Heart right ventricle (tissue), 16 donors: Measurements from ENCODE around the gene DYNLL2. TPM values are rescaled to one million over a fixed set of nuclear protein-coding genes. Genes with fewer than 3 reads are reported as not detected.
A peak's percentile ranks its signal among the peaks of the same experiment; 100 is the strongest.

Experiments
- ATAC-seq, 8 donors: fragments of 200-7000 bp; cut with Tn5 transposase; one replicate each; pipeline ENCODE4 v1.9.1; 2020; ENCODE audit warnings: mild to moderate bottlenecking in 8 of 8, moderate library complexity in 8 of 8, moderate number of reproducible peaks in 1 of 8
- DNase-seq, 2 donors: peaks; one replicate each; pipeline ENCODE4 v3.0.0-alpha.2; 2020
- H3K27ac ChIP-seq, 10 donors: fragments of 200-600 bp; sonication (generic) in 2 of 10; one replicate each; pipeline versions ENCODE4 v1.5.0 to v1.8.0; 2020 to 2022; ENCODE audit warnings: mild to moderate bottlenecking in 3 of 10
- H3K27me3 ChIP-seq, 7 donors: fragments of 200-600 bp; one replicate each; pipeline ENCODE4 v1.8.0; 2021 to 2022; ENCODE audit warnings: mild to moderate bottlenecking in 2 of 7
- H3K36me3 ChIP-seq, 9 donors: fragments of 200-600 bp; sonication (generic) in 1 of 9; one replicate each; pipeline versions ENCODE4 v1.5.0 to v1.8.0; 2020 to 2022; ENCODE audit warnings: mild to moderate bottlenecking in 2 of 9
- H3K4me1 ChIP-seq, 9 donors: fragments of 200-600 bp; sonication (generic) in 1 of 9; one replicate each; pipeline versions ENCODE4 v1.5.0 to v1.8.0; 2020 to 2022; ENCODE audit warnings: mild to moderate bottlenecking in 4 of 9
- H3K4me3 ChIP-seq, 10 donors: fragments of 200-600 bp; sonication (generic) in 2 of 10; one replicate each; pipeline versions ENCODE4 v1.5.0 to v1.8.0; 2020 to 2022; ENCODE audit warnings: mild to moderate bottlenecking in 7 of 10, moderate library complexity in 2 of 10
- H3K9me3 ChIP-seq, 11 donors: fragments of 200-600 bp in 10 of 11; sonication (generic) in 2 of 11; one replicate each; pipeline versions ENCODE4 v1.5.0 to v1.8.0; 2013 to 2022; ENCODE audit warnings: mild to moderate bottlenecking in 2 of 11, control low read depth in 1 of 11, moderate library complexity in 1 of 11
- CTCF ChIP-seq, 9 donors: fragments of 200-600 bp; sonication (generic) in 2 of 9; IDR thresholded peaks; one replicate each; pipeline versions ENCODE4 v1.5.0 to v1.8.0; 2021 to 2022; ENCODE audit warnings: antibody characterized with exemption in 9 of 9, mild to moderate bottlenecking in 5 of 9, moderate library complexity in 1 of 9
- WGBS, 2 donors: extraction: QIAGEN DNeasy Blood & Tissue Kit; methylation state at CpG; one replicate each; pipeline ENCODE4 v1.1.7; 2013; ENCODE audit warnings: inconsistent platforms in 1 of 2; 5-methylcytosine and 5-hydroxymethylcytosine counted together
- intact Hi-C, 10 donors: fragments of 100-400 bp; cut with DNase I; formaldehyde crosslinking; loops; one replicate each; pipeline versions ENCODE4 v1.11.1 to v1.14.2; 2022
- polyA plus RNA-seq, 2 donors: library from polyadenylated mRNA; stranded (reverse); fragments of 200-250 nt; gene quantifications; one replicate each; pipeline ENCODE4 v1.2.3, GENCODE V29; 2013
- total RNA-seq, 10 donors: library from RNA; stranded (reverse); fragmentation: NEBNext Ultra II Directional in 3 of 10; extraction: Animal tissue kit (Norgen Biotek cat#: 25700) in 3 of 10; gene quantifications; one replicate each; pipeline versions ENCODE4 v1.2.1 to v1.2.4, GENCODE V29; 2021 to 2023
- donor health status: Arrhythmogenic right ventricular cardiomyopathy.
- donor health status: ischemic (EF 13 %, LVEDD 7.1; RV severe dilation, severe dysfunction).
- donor health status: healthy with polysubstance abuse.
- donor health status: DM: no; HTN: yes; CAD: no.
- donor health status: DM: no; HTN: no; CAD: no.
- donor health status: ischemic (EF 25% LVEDD 6.9; RV normal size, moderate dysfunction).
- donor health status: ischemic (EF 25% LVEDD 5.7; RV mildly dilated, moderate dysfunction).
- donor health status: healthy.
- donor health status: DM: yes; HTN: yes; CAD: no.
- donor health status: Ischemic cardiomyopathy.
- donor health status: ischemic (EF 35%, LVEDD 5.7; RV mildly dilated, moderate dysfunction).
- donor health status: nonischemic (EF 11% LVEDD 7.7; RV severe dilation, severe dysfunction).
- donor health status: DM: yes; HTN: yes; CAD: no.
- donor health status: PGD.
- donor health status: ischemic (EF 29% LVEDD 5.4; RV normal size, mild dysfunction).
- donor health status: nonischemic (EF 23%, LVEDD 6.1; RV moderate dilation, normal function).

DYNLL2 gene
- total and polyA plus RNA-seq, 12 donors = 45.3 to 105 (median 79.6) TPM

DNA sequence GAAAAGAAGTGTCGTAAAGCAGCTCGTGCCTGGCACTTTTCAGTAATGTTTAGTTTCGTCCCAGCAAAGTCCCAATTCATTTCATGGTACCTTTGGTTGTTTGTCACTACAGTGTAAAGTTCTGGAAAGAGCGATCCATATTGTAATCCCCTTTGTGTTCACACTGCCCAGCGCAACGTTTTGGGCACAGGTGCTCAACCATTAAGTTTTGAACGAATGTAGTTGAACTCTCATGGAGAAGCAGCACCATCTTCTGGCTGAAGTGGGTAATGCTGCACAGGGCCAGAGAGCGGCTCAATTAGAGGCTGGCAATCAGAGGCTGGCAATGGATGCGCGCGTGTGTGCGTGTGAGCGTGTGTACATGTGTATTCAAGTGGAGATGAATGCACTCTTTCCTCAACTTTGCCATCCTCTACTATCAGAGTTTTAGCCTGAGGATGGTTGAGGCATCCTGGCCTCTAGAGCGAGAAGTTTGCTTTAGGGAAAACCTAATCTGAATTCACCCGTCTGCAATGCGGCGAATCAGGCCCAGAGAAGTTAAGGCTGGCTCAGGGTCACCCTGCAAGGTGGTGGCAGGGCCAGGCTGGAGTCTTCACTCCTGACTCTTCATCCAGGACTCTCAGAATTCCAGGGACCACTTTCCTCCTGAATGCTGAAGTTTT, 29.9 kb downstream of the DYNLL2 start:
- H3K27ac ChIP-seq = no peak overlapping the region
- no peaks in the 10 kb centered on the region for H3K36me3 ChIP-seq
- intact Hi-C loops = loop anchor here (1.0 to 10.0 kb wide), 13 partner anchors 104 to 988 kb away; partner anchors contain the start of genes SRSF1 (in 7 of the 10) and MRPS23 (in 2 of the 10)
- peaks cover 0 to 5% (median 0%) of the 10 kb centered on the region in 7 donors for H3K27me3 ChIP-seq
- 32 to 33% methylated on average over 17 of the region's 17 CpGs for WGBS, 2 donors
- peaks cover 0 to 3% (median 0%) of the 10 kb centered on the region in 9 donors for H3K4me1 ChIP-seq
- ATAC-seq (peak; percentile 73 to 87 (median 81)), DNase-seq (peak; percentile 65 to 77)
- TF ChIP-seq CTCF (IDR thresholded peaks at IDR 0.05) = peak; percentile 86 to 98 (median 94)
- H3K9me3 ChIP-seq = no peaks in the 10 kb centered on the region
- H3K4me3 ChIP-seq = no peak overlapping the region

DNA sequence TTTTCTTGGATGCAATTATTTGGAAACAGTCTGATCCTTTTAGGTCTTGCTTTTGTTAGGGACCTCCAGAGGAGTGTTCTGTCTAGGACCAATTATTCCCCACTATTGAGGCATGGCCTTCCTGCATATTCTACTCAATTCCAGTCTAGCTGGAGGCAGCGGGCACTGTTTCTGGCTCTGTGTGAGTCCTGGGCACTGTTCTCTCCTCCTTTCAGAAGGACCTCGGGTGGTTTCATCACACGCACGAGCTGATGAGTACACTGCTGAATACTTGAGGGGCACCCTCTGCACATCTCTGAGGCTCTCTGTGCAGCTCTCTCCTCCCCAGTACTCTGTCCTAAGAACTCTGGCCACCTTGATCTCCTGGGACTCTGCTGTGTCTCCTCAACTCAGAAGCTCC, 30.7 kb downstream of the DYNLL2 start:
- no peak for TF ChIP-seq CTCF (IDR thresholded peaks at IDR 0.05)
- no peak for ATAC-seq
- intact Hi-C loops = loop anchor here (1.0 to 10.0 kb wide), 13 partner anchors 105 to 989 kb away; partner anchors contain the start of genes SRSF1 (in 7 of the 10) and MRPS23 (in 2 of the 10)

GRCh38 chr17:58117382-58117781, 34.2 kb downstream of the DYNLL2 start:
- no peak for ATAC-seq
- Histone ChIP-seq H3K4me1 (peaks cover 0 to 3% (median 0%) of the 10 kb centered on the region in 9 donors), H3K27me3 (peaks cover 0 to 10% (median 3%) of the 10 kb centered on the region in 7 donors), H3K36me3 (no peaks in the 10 kb centered on the region), H3K27ac (no peak overlapping the region), H3K4me3 (no peak overlapping the region), H3K9me3 (no peaks in the 10 kb centered on the region)
- no peak for TF ChIP-seq CTCF (IDR thresholded peaks at IDR 0.05)
- intact Hi-C loops = loop anchor here in 7 of 10 donors (2.0 to 10.0 kb wide), 8 partner anchors 19 to 993 kb away; partner anchors contain the start of genes MRPS23 (in 2 of the 7) and SRSF1 (in 2 of the 7)
- 91 to 97% methylated on average over 5 of the region's 5 CpGs for WGBS, 2 donors
- DNase-seq = no peak

More for the DNA sequence above, 30.7 kb downstream of the DYNLL2 start:
- no peak for DNase-seq
- H3K27ac ChIP-seq = no peak overlapping the region
- WGBS, 2 donors = 80 to 81% methylated on average over 4 of the region's 4 CpGs
- H3K36me3 ChIP-seq = no peaks in the 10 kb centered on the region
- peaks cover 0 to 10% (median 3%) of the 10 kb centered on the region in 7 donors for H3K27me3 ChIP-seq
- H3K4me1 ChIP-seq = peaks cover 0 to 3% (median 0%) of the 10 kb centered on the region in 9 donors
- no peaks in the 10 kb centered on the region for H3K9me3 ChIP-seq
- H3K4me3 ChIP-seq = no peak overlapping the region

DNA sequence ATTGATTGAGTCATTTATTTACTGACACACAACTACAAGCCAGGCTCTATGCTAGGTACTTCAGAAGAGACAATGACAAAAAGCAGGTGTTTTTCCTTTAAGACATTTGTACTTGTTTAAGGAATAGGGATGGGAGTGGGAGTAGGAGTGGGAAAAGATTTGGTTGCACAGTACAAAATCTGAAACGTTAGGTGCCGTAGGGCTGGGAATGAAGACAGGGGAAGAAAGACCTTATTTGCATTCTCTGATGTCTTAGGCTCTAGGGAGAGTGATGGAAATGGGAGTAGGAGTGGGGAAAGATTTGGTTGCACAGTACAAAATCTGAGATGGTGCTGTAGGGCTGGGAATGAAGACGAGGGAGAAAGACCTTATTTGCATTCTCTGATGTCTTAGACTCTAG, 36.3 kb downstream of the DYNLL2 start:
- WGBS, 2 donors = 59 to 66% methylated on average over 3 of the region's 3 CpGs
- Histone ChIP-seq H3K27ac (no peak overlapping the region), H3K9me3 (no peaks in the 10 kb centered on the region), H3K27me3 (peaks cover 0 to 15% (median 3%) of the 10 kb centered on the region in 7 donors), H3K4me3 (no peak overlapping the region), H3K4me1 (no peaks in the 10 kb centered on the region), H3K36me3 (no peaks in the 10 kb centered on the region)
- no peak for TF ChIP-seq CTCF (IDR thresholded peaks at IDR 0.05)
- ATAC-seq (no peak), DNase-seq (no peak)
- intact Hi-C loops = loop anchor here in 7 of 10 donors (2.0 to 10.0 kb wide), 8 partner anchors 53 to 995 kb away; partner anchors contain the start of genes MRPS23 (in 2 of the 7) and SRSF1 (in 2 of the 7)
